ENCODE measurements around the gene SMDT1.

DNA sequence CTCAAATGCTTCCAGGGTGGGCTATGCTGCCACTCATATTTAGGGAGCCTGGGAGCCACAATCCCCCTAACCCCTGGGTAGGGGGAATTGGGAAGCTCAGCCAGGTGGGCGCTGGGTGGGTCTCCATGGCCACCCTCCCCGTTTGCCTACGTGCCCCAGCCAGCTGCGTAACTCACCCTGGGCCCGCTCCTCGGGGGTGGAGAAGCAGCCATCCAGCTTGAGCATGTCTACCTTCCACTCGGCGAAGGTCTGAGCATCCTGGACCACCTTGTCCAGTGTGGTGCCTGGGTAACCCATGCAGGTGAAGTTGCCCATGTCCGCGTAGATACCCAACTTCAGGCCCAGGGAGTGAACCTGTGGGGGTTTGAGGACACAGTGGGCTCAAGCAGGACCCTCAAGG lies 12.6 kb upstream of the SMDT1 start:
- TF ChIP-seq EP300 (IDR thresholded peaks at IDR 0.05; ENCODE audit: borderline replicate concordance in 1 of 2, control insufficient read depth in 1 of 2, low read depth in 2 of 2, low read length in 2 of 2) (no peak), SP1 (IDR thresholded peaks at IDR 0.05; ENCODE audit: low read depth, low read length) (no peak), NR2C2 (IDR thresholded peaks at IDR 0.05; ENCODE audit: borderline replicate concordance, control insufficient read depth, insufficient read length, low read depth) (no peak), POLR2A (IDR thresholded peaks at IDR 0.05; ENCODE audit: low read depth, low read length) (no peak), CBX5 (IDR thresholded peaks at IDR 0.05; ENCODE audit: low read depth) (no peak)
- TF ChIP-seq, protein P1, sequence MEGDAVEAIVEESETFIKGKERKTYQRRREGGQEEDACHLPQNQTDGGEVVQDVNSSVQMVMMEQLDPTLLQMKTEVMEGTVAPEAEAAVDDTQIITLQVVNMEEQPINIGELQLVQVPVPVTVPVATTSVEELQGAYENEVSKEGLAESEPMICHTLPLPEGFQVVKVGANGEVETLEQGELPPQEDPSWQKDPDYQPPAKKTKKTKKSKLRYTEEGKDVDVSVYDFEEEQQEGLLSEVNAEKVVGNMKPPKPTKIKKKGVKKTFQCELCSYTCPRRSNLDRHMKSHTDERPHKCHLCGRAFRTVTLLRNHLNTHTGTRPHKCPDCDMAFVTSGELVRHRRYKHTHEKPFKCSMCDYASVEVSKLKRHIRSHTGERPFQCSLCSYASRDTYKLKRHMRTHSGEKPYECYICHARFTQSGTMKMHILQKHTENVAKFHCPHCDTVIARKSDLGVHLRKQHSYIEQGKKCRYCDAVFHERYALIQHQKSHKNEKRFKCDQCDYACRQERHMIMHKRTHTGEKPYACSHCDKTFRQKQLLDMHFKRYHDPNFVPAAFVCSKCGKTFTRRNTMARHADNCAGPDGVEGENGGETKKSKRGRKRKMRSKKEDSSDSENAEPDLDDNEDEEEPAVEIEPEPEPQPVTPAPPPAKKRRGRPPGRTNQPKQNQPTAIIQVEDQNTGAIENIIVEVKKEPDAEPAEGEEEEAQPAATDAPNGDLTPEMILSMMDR (IDR thresholded peaks at IDR 0.05 in 2 of 3, conservative IDR thresholded peaks at IDR 0.05 in 1 of 3; ENCODE audit: control insufficient read depth in 2 of 3, extremely low read depth in 1 of 3, insufficient read depth in 1 of 3, low read depth in 3 of 3, low read length in 3 of 3) = no peak
